Lower leg skin (tissue), 4 donors: ENCODE results near the gene KASH5. TPM values are rescaled to one million over a fixed set of nuclear protein-coding genes. Genes with fewer than 3 reads are reported as not detected.

Source experiments
- DNase-seq, 2 donors: peaks; one replicate each; pipeline ENCODE4 v3.0.0-alpha.2; 2019; ENCODE audit warnings: low spot score in 2 of 2
- H3K4me3 ChIP-seq: fragments of 200-600 bp; sonication (generic); 2 replicates; pipeline ENCODE4 v1.5.1; 2017; ENCODE audit warnings: mild to moderate bottlenecking, low read depth; ENCODE audit not compliant: poor library complexity, severe bottlenecking
- CTCF ChIP-seq, 3 donors: fragments of 450-650 bp; IDR thresholded peaks; one replicate each; pipeline ENCODE4 v1.5.1; 2016; ENCODE audit warnings: antibody characterized with exemption in 3 of 3, mild to moderate bottlenecking in 3 of 3, moderate library complexity in 2 of 3
- POLR2A ChIP-seq, 2 donors: fragments of 450-650 bp; IDR thresholded peaks; one replicate each; pipeline ENCODE4 v1.6.1; 2016 to 2017; ENCODE audit warnings: antibody characterized with exemption in 2 of 2, mild to moderate bottlenecking in 1 of 2, moderate library complexity in 1 of 2
- WGBS, 2 donors: methylation state at CpG; one replicate each; pipeline ENCODE4 v1.1.5; 2018; 5-methylcytosine and 5-hydroxymethylcytosine counted together
- intact Hi-C: fragments of 100-400 bp; cut with DNase I; formaldehyde crosslinking; loops from one replicate; pipeline ENCODE4 v1.15.0; 2023; ENCODE audit warnings: low total_unique reads
- total RNA-seq, 4 donors: library from RNA; depleted of rRNA; stranded (reverse); fragments of >200 nt; gene quantifications; one replicate each; pipeline ENCODE4 v1.1.0, GENCODE V29; 2016

Gene KASH5
- total RNA-seq, 4 donors from 2014 or later = not detected

- no peak overlapping the region for H3K4me3 ChIP-seq
Observed at GRCh38 chr19:49382639-49383038, 5.4 kb upstream of the KASH5 start.

GRCh38 chr19:49383599-49383998 lies 4.5 kb upstream of the KASH5 start:
- intact Hi-C loops = no loop called here
- no peak for DNase-seq
- H3K4me3 ChIP-seq = no peak overlapping the region
- 43 to 81% methylated on average over 1 of the region's 1 CpG for WGBS, 2 donors
- TF ChIP-seq POLR2A (IDR thresholded peaks at IDR 0.05) (no peak), CTCF (IDR thresholded peaks at IDR 0.05) (no peak)

More at GRCh38 chr19:49382639-49383038, 5.4 kb upstream of the KASH5 start:
- TF ChIP-seq CTCF (IDR thresholded peaks at IDR 0.05) = no peak
- no peak for TF ChIP-seq POLR2A (IDR thresholded peaks at IDR 0.05)
- WGBS, 2 donors = 95 to 97% methylated on average over 5 of the region's 5 CpGs
- intact Hi-C loops = no loop called here
- no peak for DNase-seq

GRCh38 chr19:49389406-49389805 lies 1.4 kb downstream of the KASH5 start:
- TF ChIP-seq POLR2A (IDR thresholded peaks at IDR 0.05) (no peak), CTCF (IDR thresholded peaks at IDR 0.05) (no peak)
- no peak overlapping the region for H3K4me3 ChIP-seq
- DNase-seq = no peak
- intact Hi-C loops = no loop called here
- WGBS, 2 donors = 76 to 77% methylated on average over 19 to 20 of the region's 20 CpGs

GRCh38 chr19:49390131-49390928 lies 2.3 kb downstream of the KASH5 start:
- intact Hi-C loops = loop anchor here (5.0 kb wide), 1 partner anchor 47 kb away; no protein-coding TSS in a partner anchor
- 59 to 75% methylated on average over 19 to 25 of the region's 26 CpGs for WGBS, 2 donors

DNA sequence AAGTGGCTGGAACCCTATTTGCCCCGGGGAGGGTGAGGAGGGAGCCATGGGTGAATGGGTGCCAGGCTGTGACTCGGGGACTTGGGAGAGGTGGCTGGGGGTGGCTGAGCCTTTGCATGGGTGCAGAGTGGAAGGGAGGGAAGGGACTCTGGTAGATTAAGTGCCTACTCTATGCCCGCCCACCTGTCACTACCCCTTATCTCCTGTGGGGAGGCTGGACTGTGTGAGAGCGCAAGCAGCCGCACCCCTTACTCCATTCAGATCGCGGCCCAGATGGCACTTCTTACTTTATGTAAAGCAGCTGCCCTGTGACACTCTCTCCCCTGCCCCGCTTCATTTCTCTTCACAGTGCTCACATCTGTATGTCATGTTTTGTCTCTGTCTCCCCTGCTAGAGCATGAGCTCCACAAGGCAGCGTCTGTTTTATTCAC lies 2.9 kb downstream of the KASH5 start:
- TF ChIP-seq CTCF (IDR thresholded peaks at IDR 0.05) (no peak), POLR2A (IDR thresholded peaks at IDR 0.05) (no peak)
- WGBS, 2 donors = 52% methylated on average over 8 to 9 of the region's 9 CpGs

More at GRCh38 chr19:49390131-49390928, 2.3 kb downstream of the KASH5 start:
- TF ChIP-seq CTCF (IDR thresholded peaks at IDR 0.05) (no peak), POLR2A (IDR thresholded peaks at IDR 0.05) (no peak)
- no peak overlapping the region for H3K4me3 ChIP-seq
- DNase-seq = no peak

More for the DNA sequence above, 2.9 kb downstream of the KASH5 start:
- no peak for DNase-seq
- intact Hi-C loops = loop anchor here (5.0 kb wide), 1 partner anchor 46 kb away; no protein-coding TSS in a partner anchor
- H3K4me3 ChIP-seq = no peak overlapping the region
